Measurements from ENCODE around the gene SMIM31. TPM values are rescaled to one million over a fixed set of nuclear protein-coding genes. Genes with fewer than 3 reads are reported as not detected.

The SMIM31 gene
- total RNA-seq = not detected in 2 replicates

DNA sequence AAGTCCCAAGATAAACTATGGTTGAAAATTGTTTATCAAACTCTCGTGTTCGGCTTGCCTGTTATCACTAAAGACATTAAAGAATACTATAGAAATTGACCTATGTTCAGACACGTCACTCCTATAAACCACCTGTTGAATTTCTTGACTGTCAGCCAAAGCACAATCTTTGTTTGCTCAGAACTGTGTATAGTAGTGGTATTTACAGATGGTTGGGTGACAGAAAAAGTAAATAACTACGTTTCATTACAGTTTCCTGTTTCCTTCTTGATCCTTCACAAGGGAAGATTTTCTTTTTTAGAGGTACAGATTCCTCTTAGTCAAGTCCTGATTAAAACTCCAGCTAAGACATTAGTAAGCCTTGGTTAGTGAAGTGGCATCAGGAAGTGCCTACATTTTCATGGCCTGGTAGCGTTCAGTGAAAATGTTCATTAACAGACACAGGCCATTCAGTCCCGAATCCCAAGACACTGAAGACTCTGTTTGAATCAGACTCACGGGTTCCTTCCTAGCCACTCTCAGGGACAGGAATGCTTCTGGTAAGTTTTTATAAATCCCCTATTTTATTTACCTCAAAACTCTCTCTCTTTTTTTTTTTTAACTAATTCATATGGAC lies at the start of gene SMIM31:
SMIM31 (plus strand) TSS at position 259 of the 616 bp plus-strand sequence. CDS start 16,313 bp downstream, outside the sequence.

Other genes with a start within 250 kb of the SMIM31 start
- not detected in 2 replicates for gene APELA, start 123.0 kb downstream of the SMIM31 start, total RNA-seq
- not detected in 2 replicates for gene TRIM61, start 223.5 kb downstream of the SMIM31 start, total RNA-seq